ENCODE data around the gene ITGB8.

GRCh38 chr7:20365486-20365885 lies 34.8 kb downstream of the ITGB8 start:
- no peak for TF ChIP-seq POLR2AphosphoS5 (IDR thresholded peaks at IDR 0.05; ENCODE audit: borderline replicate concordance, low read depth, low read length)
- TF ChIP-seq EZH2 (IDR thresholded peaks at IDR 0.05), result no peak

Measured in SK-N-MC (cell line).